NCI-H82 treated with DMSO at 0.1 percent for 48 hours (cell line): ENCODE results near the gene AP1G2.

Source experiments
- DNase-seq: peaks from one replicate; lab custom pipeline; 2025; ENCODE audit not compliant: unreplicated experiment; lab: John Stamatoyannopoulos, UW

The AP1G2 gene

DNA sequence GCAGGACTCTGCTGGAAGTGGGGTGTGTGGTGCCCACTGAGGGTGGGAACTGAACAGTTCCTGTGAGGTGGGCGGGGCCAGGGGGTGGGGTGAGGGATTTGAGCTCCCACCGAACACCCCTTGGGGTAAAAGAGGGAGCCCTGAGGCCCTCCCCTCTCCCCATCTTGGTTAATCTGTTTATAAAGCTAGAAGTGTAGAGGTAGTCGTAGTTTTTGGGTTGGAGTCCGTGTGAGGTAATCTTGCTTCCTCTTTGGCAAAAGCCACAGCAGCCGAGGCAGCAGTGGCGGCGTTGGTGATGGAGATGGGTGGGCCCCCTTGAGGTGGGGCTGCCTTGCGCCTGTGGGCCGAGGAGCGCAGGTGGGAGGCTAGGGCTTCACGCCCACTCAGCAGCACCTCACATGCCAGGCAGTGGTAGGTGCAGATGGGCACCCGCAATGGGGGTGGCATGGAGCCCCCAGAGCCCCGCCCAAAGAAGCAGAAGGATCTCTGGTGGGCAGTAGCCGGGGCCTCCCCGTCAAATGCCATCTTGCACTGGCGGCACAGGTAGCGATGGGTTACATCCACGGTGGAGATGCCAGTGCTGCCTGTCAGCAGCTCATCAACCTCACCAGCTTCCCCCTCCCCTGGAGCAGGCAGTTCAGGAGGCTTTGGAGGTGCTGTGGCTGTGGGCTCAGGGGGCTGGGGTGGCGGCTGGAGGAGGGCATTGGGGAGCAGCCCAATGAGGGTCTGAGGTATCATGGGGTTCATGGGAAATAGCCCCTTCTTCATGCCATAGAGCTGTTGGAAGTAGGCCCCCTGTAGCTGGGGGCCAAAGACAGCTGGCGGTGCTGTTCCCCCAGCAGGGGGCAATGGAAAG is 45.6 kb downstream of the AP1G2 start:
- no peak for DNase-seq

DNA sequence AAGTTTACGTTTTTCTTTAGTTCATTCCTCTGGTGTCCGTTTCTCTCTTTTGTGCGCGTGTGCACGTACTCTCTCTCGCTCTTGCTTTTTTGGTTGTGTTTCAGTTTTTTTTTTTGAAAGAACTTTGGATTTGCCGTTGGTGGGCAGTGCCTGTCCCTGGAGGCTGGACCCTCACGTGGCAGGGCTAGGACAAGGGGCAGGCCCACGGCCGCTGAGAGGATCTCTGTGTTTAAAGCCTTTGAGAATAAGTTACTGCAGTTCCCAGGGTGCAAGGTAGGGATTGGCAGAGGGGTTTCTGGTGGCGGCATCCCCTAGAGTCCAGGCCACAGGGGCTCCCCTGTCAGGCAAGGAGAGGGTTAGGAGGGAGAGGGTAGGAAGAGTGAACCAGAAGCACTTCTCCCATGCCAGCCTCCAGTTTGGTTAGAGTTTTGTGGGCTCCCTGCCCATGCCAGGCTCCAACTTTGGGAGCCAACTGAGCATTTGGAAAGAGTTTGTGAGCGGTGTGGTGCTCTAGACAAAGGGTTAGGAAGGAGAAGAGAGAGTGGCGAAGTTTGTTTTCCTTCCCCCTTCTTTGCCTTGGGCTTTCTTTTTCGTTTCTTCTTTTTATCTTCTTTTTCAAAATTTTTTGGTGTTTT is 46.6 kb downstream of the AP1G2 start:
- no peak for DNase-seq

DNA sequence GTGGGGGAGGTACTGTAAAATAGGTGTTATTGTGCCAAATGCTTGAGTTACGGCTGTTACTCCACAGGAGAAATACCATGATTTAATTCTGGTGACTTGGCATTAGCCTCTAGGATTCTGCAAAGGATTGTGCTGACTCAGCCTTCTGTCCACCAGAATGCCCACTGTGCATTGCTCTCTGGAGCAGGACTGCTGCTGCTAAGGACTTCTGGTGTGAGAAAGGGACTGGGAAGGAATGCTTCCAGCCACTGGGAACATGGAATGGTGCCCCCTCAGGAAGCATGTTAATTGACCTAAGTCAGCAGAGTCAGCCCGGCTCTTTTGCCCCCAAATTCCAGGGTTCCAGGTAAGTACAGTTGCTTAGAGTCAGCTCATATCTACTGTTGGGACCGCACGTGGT is 48.9 kb downstream of the AP1G2 start:
- no peak for DNase-seq

DNA sequence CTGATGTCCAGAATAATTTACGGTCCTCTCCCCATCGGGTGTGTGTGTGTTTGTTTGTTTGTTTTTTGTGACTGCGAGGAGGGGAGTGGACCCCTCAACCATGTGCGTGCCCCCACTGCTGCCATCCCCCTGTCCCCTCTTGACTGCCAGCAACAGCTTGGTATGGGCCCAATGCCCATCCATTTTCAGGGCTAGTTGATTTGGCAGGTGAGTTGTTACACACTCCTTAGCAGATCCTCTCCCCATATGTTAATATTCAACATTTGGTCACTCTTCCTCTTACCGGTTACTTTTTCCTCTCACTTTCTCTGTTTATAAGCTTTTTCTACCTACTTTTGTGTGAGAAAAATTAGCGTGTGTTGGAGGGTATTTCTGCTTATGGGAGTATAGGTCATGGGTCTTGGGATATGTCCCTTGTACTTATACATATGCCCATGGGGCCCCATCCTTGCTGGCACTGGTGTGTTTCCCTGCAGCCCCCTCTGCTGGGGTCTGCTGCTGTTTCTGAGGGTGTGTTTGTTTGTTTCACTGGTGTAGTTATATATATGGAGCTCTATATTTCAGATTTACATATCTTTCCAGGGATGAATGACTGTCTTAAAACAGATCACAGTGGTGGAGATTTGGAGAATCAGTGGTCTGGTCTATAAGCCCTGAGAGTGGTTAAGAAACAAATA is 49.8 kb downstream of the AP1G2 start:
- no peak for DNase-seq

GRCh38 chr14:23514644-23514957 is 53.0 kb downstream of the AP1G2 start:
- DNase-seq, result no peak

DNA sequence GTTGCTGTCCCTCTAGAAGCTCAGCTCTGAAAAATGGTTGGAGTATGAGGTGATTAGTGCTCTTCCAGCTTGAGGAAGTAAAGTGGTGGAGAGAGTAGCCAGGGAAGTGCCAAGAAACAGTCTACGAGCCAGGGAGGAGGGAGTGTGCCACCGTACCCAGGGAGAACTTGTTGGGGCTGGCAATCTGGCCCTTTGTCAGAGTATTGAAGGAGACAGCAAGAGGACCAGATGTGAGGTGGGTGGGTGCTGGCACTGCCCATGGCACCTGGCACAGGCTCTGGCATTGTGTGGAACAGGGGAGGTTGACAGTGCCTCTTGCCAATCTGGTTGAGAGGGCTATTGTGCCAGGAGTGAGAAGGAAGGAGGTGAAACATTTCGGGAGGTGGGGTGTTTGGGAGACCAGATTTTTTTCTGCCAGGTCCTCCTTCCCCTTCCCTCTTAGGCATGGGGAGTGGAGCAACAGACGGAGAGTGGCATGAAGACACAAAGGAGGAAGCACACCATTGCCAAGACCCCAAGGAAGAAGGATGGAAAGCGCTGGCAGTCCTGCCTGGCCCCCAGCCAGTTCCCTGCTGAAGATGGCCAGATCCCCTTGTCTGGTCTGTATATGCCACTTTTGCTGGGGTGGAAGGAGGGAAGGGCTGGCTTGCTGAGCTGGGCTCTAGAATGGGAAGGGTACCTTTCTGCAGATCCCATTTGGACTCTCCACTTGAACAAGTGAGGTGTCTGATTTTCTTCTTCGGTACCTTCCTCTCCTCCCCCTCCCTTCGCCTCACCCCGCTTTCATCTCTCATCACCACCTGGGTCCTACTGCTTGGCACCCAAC is 53.6 kb downstream of the AP1G2 start:
- DNase-seq, result no peak

- no peak for DNase-seq
These were observed 54.4 kb downstream of the AP1G2 start for GRCh38 chr14:23513005-23513817.

DNA sequence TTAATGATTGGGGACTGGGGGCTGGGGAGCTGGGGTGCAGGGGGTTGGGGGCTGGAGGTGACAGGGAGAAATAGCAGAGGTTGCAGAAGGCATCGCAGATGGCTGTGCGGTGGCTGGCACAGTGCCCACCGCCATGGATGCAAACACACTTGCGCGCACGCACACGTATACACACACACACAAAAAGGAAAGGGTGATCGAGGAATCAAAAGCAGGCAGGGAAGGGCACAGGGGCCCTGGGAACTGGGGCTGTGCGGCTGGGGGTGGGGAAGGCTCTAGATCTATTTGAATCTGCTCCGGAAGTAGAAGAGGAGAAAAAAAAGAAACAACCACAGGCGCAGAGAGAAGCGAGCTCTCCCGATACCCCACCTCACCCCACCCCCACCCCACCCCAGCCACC is 55.4 kb downstream of the AP1G2 start:
- no peak for DNase-seq
